ENCODE measurements around the gene TCF12. TPM values are rescaled to one million over a fixed set of nuclear protein-coding genes. Genes with fewer than 3 reads are reported as not detected.

TCF12 gene
- total RNA-seq, 1 experiment from 2014 or later, result 189 TPM

- no peak overlapping the region for H2AFZ ChIP-seq (ENCODE audit: low read length)
- H3K9me3 ChIP-seq (ENCODE audit: low read length), result no peaks in the 10 kb centered on the region
- peaks cover 16% of the 10 kb centered on the region; the same call in 1 of the 2 replicates for H3K79me2 ChIP-seq (ENCODE audit: low read length)
- no peaks in the 10 kb centered on the region for H3K9me2 ChIP-seq (replicated peaks; ENCODE audit: insufficient read depth, low read length)
- H3K4me2 ChIP-seq (ENCODE audit: low read depth, low read length, poor library complexity, severe bottlenecking), result no peak overlapping the region
- H3K27me3 ChIP-seq (ENCODE audit: low read length), result no peaks in the 10 kb centered on the region
- no peaks in the 10 kb centered on the region for H3K4me1 ChIP-seq (ENCODE audit: low read length)
- no peak for DNase-seq
- H3K4me3 ChIP-seq (ENCODE audit: low read length), result no peak overlapping the region
- H4K20me1 ChIP-seq (ENCODE audit: insufficient read depth, low read depth, low read length), result no peaks in the 10 kb centered on the region
- H3K36me3 ChIP-seq (ENCODE audit: insufficient read depth, low read length), result peaks cover 9% of the 10 kb centered on the region; the same call in 1 of the 2 replicates
- no peak overlapping the region for H3K9ac ChIP-seq (ENCODE audit: low read length)
- no peak overlapping the region for H3K27ac ChIP-seq (ENCODE audit: low read length)
Measured at GRCh38 chr15:57165992-57166391, 247.5 kb downstream of the TCF12 start.

DNA sequence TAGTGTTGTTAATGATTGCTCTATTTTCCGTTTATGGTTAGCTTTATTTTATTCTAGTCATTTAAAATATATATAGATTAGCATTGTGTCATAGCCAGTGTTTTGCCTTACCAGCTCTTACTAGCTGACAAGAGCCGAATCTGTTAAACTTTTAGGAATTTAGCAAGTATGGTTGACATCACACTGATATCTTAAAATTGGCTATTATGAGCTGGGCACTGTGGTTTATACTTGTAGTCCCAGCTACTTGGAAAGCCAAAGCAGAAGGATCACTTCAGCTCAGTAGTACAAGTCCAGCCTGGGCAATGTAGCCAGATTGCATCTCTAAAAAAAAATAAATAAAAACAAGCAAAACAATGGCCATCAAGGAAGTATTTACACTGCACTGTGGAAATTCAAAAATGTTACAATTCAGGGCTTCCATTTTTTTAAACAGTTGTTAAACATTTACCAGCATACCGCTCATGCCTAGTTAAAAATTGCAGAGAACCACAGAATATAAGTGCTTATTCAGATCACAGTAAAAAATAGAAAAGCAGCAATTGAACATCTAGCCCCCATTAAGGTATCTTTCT, 249.5 kb downstream of the TCF12 start:
- Histone ChIP-seq H3K9me2 (replicated peaks; ENCODE audit: insufficient read depth, low read length) (no peaks in the 10 kb centered on the region), H4K20me1 (ENCODE audit: insufficient read depth, low read depth, low read length) (no peaks in the 10 kb centered on the region), H3K4me2 (ENCODE audit: low read depth, low read length, poor library complexity, severe bottlenecking) (no peak overlapping the region), H3K79me2 (ENCODE audit: low read length) (peaks cover 22% of the 10 kb centered on the region; the same call in 1 of the 2 replicates), H3K27me3 (ENCODE audit: low read length) (no peaks in the 10 kb centered on the region), H3K9ac (ENCODE audit: low read length) (no peak overlapping the region), H3K36me3 (ENCODE audit: insufficient read depth, low read length) (peaks cover 12% of the 10 kb centered on the region; the same call in 1 of the 2 replicates), H3K4me3 (ENCODE audit: low read length) (no peak overlapping the region), H3K4me1 (ENCODE audit: low read length) (no peaks in the 10 kb centered on the region), H3K9me3 (ENCODE audit: low read length) (no peaks in the 10 kb centered on the region), H3K27ac (ENCODE audit: low read length) (no peak overlapping the region), H2AFZ (ENCODE audit: low read length) (no peak overlapping the region)
- no peak for DNase-seq

GRCh38 chr15:57169643-57170042, 251.2 kb downstream of the TCF12 start:
- H3K4me2 ChIP-seq (ENCODE audit: low read depth, low read length, poor library complexity, severe bottlenecking), result no peak overlapping the region
- no peak for DNase-seq

DNA sequence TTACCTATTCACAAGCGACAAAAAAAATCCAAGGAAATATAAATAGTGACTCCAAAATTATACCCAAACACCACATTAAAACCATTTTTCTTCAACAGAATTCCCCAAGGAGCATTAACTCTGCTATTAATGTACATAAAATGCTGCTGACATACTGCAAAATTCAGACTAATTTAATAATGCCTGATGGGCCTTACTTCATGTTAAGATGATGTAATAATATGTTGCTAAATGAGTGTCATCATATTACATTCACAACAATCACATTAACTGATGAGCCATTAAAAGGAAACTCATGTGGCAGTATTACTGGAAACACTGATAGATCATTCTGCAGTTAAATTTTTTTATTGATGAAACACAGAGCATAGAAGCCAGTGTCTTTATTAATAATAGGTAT, 253.0 kb downstream of the TCF12 start:
- no peaks in the 10 kb centered on the region for H3K9me2 ChIP-seq (replicated peaks; ENCODE audit: insufficient read depth, low read length)
- no peak for DNase-seq
- no peak overlapping the region for H2AFZ ChIP-seq (ENCODE audit: low read length)
- H3K27ac ChIP-seq (ENCODE audit: low read length), result no peak overlapping the region
- H3K27me3 ChIP-seq (ENCODE audit: low read length), result no peaks in the 10 kb centered on the region
- peaks cover 9% of the 10 kb centered on the region; the same call in 1 of the 2 replicates for H3K36me3 ChIP-seq (ENCODE audit: insufficient read depth, low read length)
- H3K9me3 ChIP-seq (ENCODE audit: low read length), result no peaks in the 10 kb centered on the region
- peaks cover 3% of the 10 kb centered on the region; the same call in 1 of the 2 replicates for H3K4me1 ChIP-seq (ENCODE audit: low read length)
- no peak overlapping the region for H3K9ac ChIP-seq (ENCODE audit: low read length)
- H3K79me2 ChIP-seq (ENCODE audit: low read length), result peaks cover 21% of the 10 kb centered on the region; the same call in 1 of the 2 replicates
- no peaks in the 10 kb centered on the region for H4K20me1 ChIP-seq (ENCODE audit: insufficient read depth, low read depth, low read length)
- no peak overlapping the region for H3K4me3 ChIP-seq (ENCODE audit: low read length)
- no peak overlapping the region for H3K4me2 ChIP-seq (ENCODE audit: low read depth, low read length, poor library complexity, severe bottlenecking)

More at GRCh38 chr15:57169643-57170042, 251.2 kb downstream of the TCF12 start:
- Histone ChIP-seq H3K9me3 (ENCODE audit: low read length) (no peaks in the 10 kb centered on the region), H2AFZ (ENCODE audit: low read length) (no peak overlapping the region), H3K27ac (ENCODE audit: low read length) (no peak overlapping the region), H3K9me2 (replicated peaks; ENCODE audit: insufficient read depth, low read length) (no peaks in the 10 kb centered on the region), H3K36me3 (ENCODE audit: insufficient read depth, low read length) (peaks cover 12% of the 10 kb centered on the region; the same call in 1 of the 2 replicates), H3K9ac (ENCODE audit: low read length) (no peak overlapping the region), H3K79me2 (ENCODE audit: low read length) (peaks cover 15% of the 10 kb centered on the region; the same call in 1 of the 2 replicates), H3K4me1 (ENCODE audit: low read length) (peaks cover 3% of the 10 kb centered on the region; the same call in 1 of the 2 replicates), H3K27me3 (ENCODE audit: low read length) (no peaks in the 10 kb centered on the region), H3K4me3 (ENCODE audit: low read length) (no peak overlapping the region), H4K20me1 (ENCODE audit: insufficient read depth, low read depth, low read length) (no peaks in the 10 kb centered on the region)

GRCh38 chr15:57172925-57173324, 254.5 kb downstream of the TCF12 start:
- no peaks in the 10 kb centered on the region for H4K20me1 ChIP-seq (ENCODE audit: insufficient read depth, low read depth, low read length)
- H3K9ac ChIP-seq (ENCODE audit: low read length), result no peak overlapping the region
- no peak overlapping the region for H3K4me3 ChIP-seq (ENCODE audit: low read length)
- H3K4me1 ChIP-seq (ENCODE audit: low read length), result peaks cover 3% of the 10 kb centered on the region; the same call in 1 of the 2 replicates
- H2AFZ ChIP-seq (ENCODE audit: low read length), result no peak overlapping the region
- H3K9me3 ChIP-seq (ENCODE audit: low read length), result no peaks in the 10 kb centered on the region
- DNase-seq, result no peak
- no peak overlapping the region for H3K4me2 ChIP-seq (ENCODE audit: low read depth, low read length, poor library complexity, severe bottlenecking)
- H3K27me3 ChIP-seq (ENCODE audit: low read length), result no peaks in the 10 kb centered on the region
- peaks cover 5% of the 10 kb centered on the region; the same call in 1 of the 2 replicates for H3K36me3 ChIP-seq (ENCODE audit: insufficient read depth, low read length)
- H3K27ac ChIP-seq (ENCODE audit: low read length), result no peak overlapping the region
- H3K9me2 ChIP-seq (replicated peaks; ENCODE audit: insufficient read depth, low read length), result no peaks in the 10 kb centered on the region
- peaks cover 27% of the 10 kb centered on the region; the same call in 1 of the 2 replicates for H3K79me2 ChIP-seq (ENCODE audit: low read length)

- no peak overlapping the region for H2AFZ ChIP-seq (ENCODE audit: low read length)
- H3K27me3 ChIP-seq (ENCODE audit: low read length), result no peaks in the 10 kb centered on the region
- H3K4me2 ChIP-seq (ENCODE audit: low read depth, low read length, poor library complexity, severe bottlenecking), result no peak overlapping the region
- no peak overlapping the region for H3K4me3 ChIP-seq (ENCODE audit: low read length)
- no peak overlapping the region for H3K9ac ChIP-seq (ENCODE audit: low read length)
- H3K4me1 ChIP-seq (ENCODE audit: low read length), result no peaks in the 10 kb centered on the region
- H3K9me2 ChIP-seq (replicated peaks; ENCODE audit: insufficient read depth, low read length), result no peaks in the 10 kb centered on the region
- no peak overlapping the region for H3K27ac ChIP-seq (ENCODE audit: low read length)
- no peaks in the 10 kb centered on the region for H4K20me1 ChIP-seq (ENCODE audit: insufficient read depth, low read depth, low read length)
- H3K79me2 ChIP-seq (ENCODE audit: low read length), result peaks cover 16% of the 10 kb centered on the region
- peaks cover 10% of the 10 kb centered on the region for H3K36me3 ChIP-seq (ENCODE audit: insufficient read depth, low read length)
- 0 out of 2 replicates have a peak, but pooled peaks cover 7% of the 10 kb centered on the region for H3K9me3 ChIP-seq (ENCODE audit: low read length)
- no peak for DNase-seq
Measured at GRCh38 chr15:57183041-57183440, 264.6 kb downstream of the TCF12 start.

- Histone ChIP-seq H3K4me3 (ENCODE audit: low read length) (no peak overlapping the region), H3K9me3 (ENCODE audit: low read length) (0 out of 2 replicates have a peak, but pooled peaks cover 7% of the 10 kb centered on the region), H3K27ac (ENCODE audit: low read length) (no peak overlapping the region), H3K79me2 (ENCODE audit: low read length) (peaks cover 9% of the 10 kb centered on the region), H2AFZ (ENCODE audit: low read length) (no peak overlapping the region), H3K9me2 (replicated peaks; ENCODE audit: insufficient read depth, low read length) (no peaks in the 10 kb centered on the region), H4K20me1 (ENCODE audit: insufficient read depth, low read depth, low read length) (no peaks in the 10 kb centered on the region), H3K27me3 (ENCODE audit: low read length) (no peaks in the 10 kb centered on the region), H3K9ac (ENCODE audit: low read length) (no peak overlapping the region), H3K36me3 (ENCODE audit: insufficient read depth, low read length) (peaks cover 10% of the 10 kb centered on the region), H3K4me1 (ENCODE audit: low read length) (no peaks in the 10 kb centered on the region), H3K4me2 (ENCODE audit: low read depth, low read length, poor library complexity, severe bottlenecking) (no peak overlapping the region)
- no peak for DNase-seq
Measured at GRCh38 chr15:57183614-57184344, 265.3 kb downstream of the TCF12 start.

- no peak for DNase-seq
- Histone ChIP-seq H3K9me3 (ENCODE audit: low read length) (0 out of 2 replicates have a peak, but pooled peaks cover 7% of the 10 kb centered on the region), H3K36me3 (ENCODE audit: insufficient read depth, low read length) (peaks cover 10% of the 10 kb centered on the region), H3K9ac (ENCODE audit: low read length) (no peak overlapping the region), H3K4me1 (ENCODE audit: low read length) (no peaks in the 10 kb centered on the region), H3K27ac (ENCODE audit: low read length) (no peak overlapping the region), H2AFZ (ENCODE audit: low read length) (no peak overlapping the region), H3K9me2 (replicated peaks; ENCODE audit: insufficient read depth, low read length) (no peaks in the 10 kb centered on the region), H4K20me1 (ENCODE audit: insufficient read depth, low read depth, low read length) (no peaks in the 10 kb centered on the region), H3K27me3 (ENCODE audit: low read length) (no peaks in the 10 kb centered on the region), H3K4me2 (ENCODE audit: low read depth, low read length, poor library complexity, severe bottlenecking) (no peak overlapping the region), H3K79me2 (ENCODE audit: low read length) (peaks cover 9% of the 10 kb centered on the region), H3K4me3 (ENCODE audit: low read length) (no peak overlapping the region)
Measured at GRCh38 chr15:57184502-57184901, 266.1 kb downstream of the TCF12 start.
